ENCODE data around the gene MSMB. TPM values are rescaled to one million over a fixed set of nuclear protein-coding genes. Genes with fewer than 3 reads are reported as not detected.

Gene MSMB
- total and polyA plus RNA-seq, 2 of the 4 experiments (the other 2 are of a cell fraction) = not detected

DNA sequence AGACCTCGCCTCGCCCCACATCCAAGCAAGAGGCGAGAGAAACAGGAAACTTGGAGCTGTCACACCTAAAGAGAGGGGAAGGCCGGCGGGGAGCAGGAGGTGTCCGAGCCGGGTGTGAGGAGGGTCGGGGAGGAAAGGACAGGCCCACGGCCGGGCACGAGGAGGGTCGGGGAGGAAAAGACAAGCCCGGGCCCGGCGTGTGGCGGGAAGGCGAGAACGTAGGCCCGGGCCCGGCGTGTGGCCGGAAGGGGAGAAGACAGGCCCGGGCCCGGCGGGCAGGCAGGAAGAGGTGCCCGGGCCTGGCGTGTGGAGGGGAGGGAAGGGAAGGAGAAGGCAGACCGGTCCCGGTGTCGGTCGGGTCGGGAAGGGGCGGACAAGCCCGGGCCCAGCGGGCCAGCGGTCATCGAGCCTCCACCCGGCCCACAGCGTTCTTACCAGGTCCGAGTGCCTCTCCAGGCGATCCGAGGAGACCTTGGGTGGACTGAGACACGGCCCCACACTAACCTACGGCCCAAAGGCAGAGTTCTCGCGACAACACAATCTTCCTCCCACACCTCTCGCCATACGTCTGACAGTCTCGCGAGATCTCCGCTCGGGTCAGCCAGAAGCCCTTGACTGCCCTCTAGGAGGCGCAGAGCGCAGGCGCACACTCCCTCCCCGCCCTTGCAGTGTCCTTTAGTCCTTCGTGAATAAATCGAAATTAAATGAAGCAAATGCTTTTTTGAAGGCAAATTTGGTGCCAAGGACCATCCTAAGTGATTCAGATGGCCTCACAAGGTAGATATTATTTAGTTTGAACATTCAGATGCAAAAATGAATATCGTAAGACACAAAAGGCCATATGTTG, 15.8 kb downstream of the MSMB start, which contains the start of gene NCOA4:
NCOA4 (minus strand) TSS at position 533 of the 847 bp plus-strand sequence. CDS start 13,943 bp downstream, outside the sequence.
- intact Hi-C loops (cut with micrococcal nuclease) = no loop called here
- no TSS peak for BruUV-seq (replicated peaks)
- dilution Hi-C loops (cut with HindIII; ENCODE audit: low sequenced_read_pairs, unreplicated experiment) = no loop called here
- no peak for TF ChIP-seq FOS (IDR thresholded peaks at IDR 0.05; ENCODE audit: low read depth, low read length)
- TF ChIP-seq MAFK (IDR thresholded peaks at IDR 0.05; ENCODE audit: low read depth, low read length) = no peak
- TF ChIP-seq NFE2L2 (IDR thresholded peaks at IDR 0.05; ENCODE audit: low read depth, low read length) = no peak
- no peak for TF ChIP-seq SMC3 (IDR thresholded peaks at IDR 0.05; ENCODE audit: low read depth, low read length)
- TF ChIP-seq RCOR1 (IDR thresholded peaks at IDR 0.05; ENCODE audit: insufficient replicate concordance, low read length) = no peak
- TF ChIP-seq CEBPB (IDR thresholded peaks at IDR 0.05; ENCODE audit: low read depth, low read length) = no peak
- TF ChIP-seq MAZ (IDR thresholded peaks at IDR 0.05; ENCODE audit: borderline replicate concordance, low read depth, low read length) = peak; percentile 50; the same call in 1 of the 2 replicates
- 0 out of 2 replicates have a peak, but pooled peaks have one; percentile 39 for TF ChIP-seq MXI1 (IDR thresholded peaks at IDR 0.05; ENCODE audit: borderline replicate concordance, low read depth, low read length)
- TF ChIP-seq, protein P1, sequence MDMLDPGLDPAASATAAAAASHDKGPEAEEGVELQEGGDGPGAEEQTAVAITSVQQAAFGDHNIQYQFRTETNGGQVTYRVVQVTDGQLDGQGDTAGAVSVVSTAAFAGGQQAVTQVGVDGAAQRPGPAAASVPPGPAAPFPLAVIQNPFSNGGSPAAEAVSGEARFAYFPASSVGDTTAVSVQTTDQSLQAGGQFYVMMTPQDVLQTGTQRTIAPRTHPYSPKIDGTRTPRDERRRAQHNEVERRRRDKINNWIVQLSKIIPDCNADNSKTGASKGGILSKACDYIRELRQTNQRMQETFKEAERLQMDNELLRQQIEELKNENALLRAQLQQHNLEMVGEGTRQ (IDR thresholded peaks at IDR 0.05; ENCODE audit: low read depth, low read length) = no peak
- peak; percentile 35; the same call in 1 of the 2 replicates for TF ChIP-seq RAD21 (IDR thresholded peaks at IDR 0.05; ENCODE audit: low read length)
- TF ChIP-seq, protein P2, sequence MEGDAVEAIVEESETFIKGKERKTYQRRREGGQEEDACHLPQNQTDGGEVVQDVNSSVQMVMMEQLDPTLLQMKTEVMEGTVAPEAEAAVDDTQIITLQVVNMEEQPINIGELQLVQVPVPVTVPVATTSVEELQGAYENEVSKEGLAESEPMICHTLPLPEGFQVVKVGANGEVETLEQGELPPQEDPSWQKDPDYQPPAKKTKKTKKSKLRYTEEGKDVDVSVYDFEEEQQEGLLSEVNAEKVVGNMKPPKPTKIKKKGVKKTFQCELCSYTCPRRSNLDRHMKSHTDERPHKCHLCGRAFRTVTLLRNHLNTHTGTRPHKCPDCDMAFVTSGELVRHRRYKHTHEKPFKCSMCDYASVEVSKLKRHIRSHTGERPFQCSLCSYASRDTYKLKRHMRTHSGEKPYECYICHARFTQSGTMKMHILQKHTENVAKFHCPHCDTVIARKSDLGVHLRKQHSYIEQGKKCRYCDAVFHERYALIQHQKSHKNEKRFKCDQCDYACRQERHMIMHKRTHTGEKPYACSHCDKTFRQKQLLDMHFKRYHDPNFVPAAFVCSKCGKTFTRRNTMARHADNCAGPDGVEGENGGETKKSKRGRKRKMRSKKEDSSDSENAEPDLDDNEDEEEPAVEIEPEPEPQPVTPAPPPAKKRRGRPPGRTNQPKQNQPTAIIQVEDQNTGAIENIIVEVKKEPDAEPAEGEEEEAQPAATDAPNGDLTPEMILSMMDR (conservative IDR thresholded peaks at IDR 0.05; ENCODE audit: low read depth, low read length) = peak; percentile 81
- TF ChIP-seq CHD1 (IDR thresholded peaks at IDR 0.05; ENCODE audit: low read depth, low read length) = no peak
- TF ChIP-seq, protein P3, sequence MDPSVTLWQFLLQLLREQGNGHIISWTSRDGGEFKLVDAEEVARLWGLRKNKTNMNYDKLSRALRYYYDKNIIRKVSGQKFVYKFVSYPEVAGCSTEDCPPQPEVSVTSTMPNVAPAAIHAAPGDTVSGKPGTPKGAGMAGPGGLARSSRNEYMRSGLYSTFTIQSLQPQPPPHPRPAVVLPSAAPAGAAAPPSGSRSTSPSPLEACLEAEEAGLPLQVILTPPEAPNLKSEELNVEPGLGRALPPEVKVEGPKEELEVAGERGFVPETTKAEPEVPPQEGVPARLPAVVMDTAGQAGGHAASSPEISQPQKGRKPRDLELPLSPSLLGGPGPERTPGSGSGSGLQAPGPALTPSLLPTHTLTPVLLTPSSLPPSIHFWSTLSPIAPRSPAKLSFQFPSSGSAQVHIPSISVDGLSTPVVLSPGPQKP (IDR thresholded peaks at IDR 0.05; ENCODE audit: borderline replicate concordance, low read depth, low read length) = no peak

More for the DNA sequence above, 15.8 kb downstream of the MSMB start, which contains the start of gene NCOA4:
- WGBS, 2 experiments (ENCODE audit: extremely low coverage in 2 of 2, insufficient read length in 1 of 2) = 0% methylated on average over 39 of the region's 59 CpGs; no CpG with 5 or more reads in 1 of the 2 experiments
- H3K9ac ChIP-seq (ENCODE audit: low read depth, low read length) = peak within 1 kb of the TSS; percentile 89
- H2AK5ac ChIP-seq (ENCODE audit: low read depth, low read length) = peak within 1 kb of the TSS; percentile 7; the same call in 1 of the 2 replicates
- H3K79me1 ChIP-seq (ENCODE audit: low read depth in 1 of 2, low read length in 2 of 2) = peaks cover 3 to 16% of the 10 kb centered on the region in 2 experiments; a peak in 2 of 4 replicates
- ATAC-seq (ENCODE audit: low read depth) (peak; percentile 94), DNase-seq (peak; percentile 99)
- H3K56ac ChIP-seq (ENCODE audit: extremely low read depth, insufficient read depth, low read length) = peak within 1 kb of the TSS; percentile 75
- H3K4me3 ChIP-seq (ENCODE audit: insufficient read depth, low read depth, low read length) = peak within 1 kb of the TSS; percentile 80
- no peaks in the 10 kb centered on the region for H3K9me3 ChIP-seq (ENCODE audit: control insufficient read depth, insufficient read depth, low read length)
- no peaks in the 10 kb centered on the region for H3K27me3 ChIP-seq (ENCODE audit: control insufficient read depth, insufficient read depth, low read length)
- H3K23ac ChIP-seq (ENCODE audit: low read depth, low read length) = peak within 1 kb of the TSS; percentile 91
- H3K14ac ChIP-seq (replicated peaks; ENCODE audit: low read depth, low read length) = peak within 1 kb of the TSS; percentile 95
- H3K9me1 ChIP-seq (ENCODE audit: insufficient read depth, low read length) = peaks cover 5% of the 10 kb centered on the region; the same call in 1 of the 2 replicates
- in situ Hi-C loops (cut with MboI; ENCODE audit: low sequenced_read_pairs) = no loop called here
- peak within 1 kb of the TSS; percentile 72; the same call in 1 of the 2 replicates for H3K18ac ChIP-seq (ENCODE audit: low read depth, low read length)
- peaks cover 13% of the 10 kb centered on the region for H3K4me1 ChIP-seq (ENCODE audit: control insufficient read depth, insufficient read depth, low read length)
- CTCF ChIA-PET = no interaction called here
- H4K8ac ChIP-seq (ENCODE audit: low read depth in 2 of 2, low read length in 2 of 2) = peak within 1 kb of the TSS; percentile 88 to 98
- peak within 1 kb of the TSS; percentile 84 for H4K5ac ChIP-seq (ENCODE audit: low read depth, low read length)
- peak within 1 kb of the TSS; percentile 92 for H3K27ac ChIP-seq (ENCODE audit: insufficient read depth, low read length)
- POLR2A ChIA-PET (ENCODE audit: unreplicated experiment) = no interaction called here
- peaks cover 34% of the 10 kb centered on the region for H4K20me1 ChIP-seq (ENCODE audit: insufficient read depth, low read length)
- H2BK20ac ChIP-seq (ENCODE audit: low read depth, low read length) = peak within 1 kb of the TSS; percentile 60; the same call in 1 of the 2 replicates
- peak within 1 kb of the TSS; percentile 97 for H2AFZ ChIP-seq (replicated peaks; ENCODE audit: low read length, poor library complexity)
- no peaks in the 10 kb centered on the region for H3K36me3 ChIP-seq (ENCODE audit: control insufficient read depth, insufficient read depth, low read length)
- H2BK15ac ChIP-seq (ENCODE audit: low read depth, low read length) = peak within 1 kb of the TSS; percentile 18; the same call in 1 of the 3 replicates
- peak within 1 kb of the TSS; percentile 60 for H2BK120ac ChIP-seq (ENCODE audit: low read depth, low read length)
- peak within 1 kb of the TSS; percentile 87 for H2AK9ac ChIP-seq (replicated peaks; ENCODE audit: low read depth, low read length, poor library complexity)
- peak within 1 kb of the TSS; percentile 64 for H4K91ac ChIP-seq (ENCODE audit: insufficient read depth, low read depth, low read length)
- H3K4me2 ChIP-seq (ENCODE audit: low read depth, low read length) = peak within 1 kb of the TSS; percentile 88
- H2BK5ac ChIP-seq (ENCODE audit: low read depth, low read length, poor library complexity, severe bottlenecking) = peak within 1 kb of the TSS; percentile 91
- H3K4ac ChIP-seq (ENCODE audit: low read depth, low read length) = peak within 1 kb of the TSS; percentile 91
